Mesenchymal stem cell (in vitro differentiated cells and primary cell): ENCODE results near the gene UFD1.
"Not testable (repeated sequence)": the region's sequence is repeated elsewhere in the genome, so short reads cannot be mapped to it uniquely, and the experiment has no call there.

Experiments
- DNase-seq: peaks from one replicate; pipeline ENCODE4 v3.0.0-alpha.2; 2013
- H2AFZ ChIP-seq: one replicate; pipeline ENCODE4 v1.6.1; 2013; ENCODE audit warnings: low read depth, mild to moderate bottlenecking, control low read depth, inconsistent platforms, low read length, moderate library complexity
- H2AK5ac ChIP-seq: 2 replicates; pipeline ENCODE4 v1.6.1; 2013; ENCODE audit warnings: low read length, moderate library complexity, mild to moderate bottlenecking, inconsistent platforms; ENCODE audit not compliant: severe bottlenecking
- H2BK120ac ChIP-seq: one replicate; pipeline ENCODE4 v1.6.1; 2013; ENCODE audit warnings: low read depth, mild to moderate bottlenecking, inconsistent platforms, low read length, moderate library complexity
- H2BK12ac ChIP-seq, 2 experiments: one replicate each; pipeline ENCODE4 v1.6.1; 2013; ENCODE audit warnings: inconsistent platforms in 2 of 2, low read length in 2 of 2, mild to moderate bottlenecking in 2 of 2, moderate library complexity in 2 of 2, control low read depth in 1 of 2
- H2BK15ac ChIP-seq: one replicate; pipeline ENCODE4 v1.6.1; 2013; ENCODE audit warnings: mild to moderate bottlenecking, low read depth, inconsistent platforms; ENCODE audit not compliant: poor library complexity, severe bottlenecking
- H2BK5ac ChIP-seq: 2 replicates; pipeline ENCODE4 v1.6.1; 2013; ENCODE audit warnings: low read depth, mild to moderate bottlenecking, low read length, control low read depth, inconsistent platforms; ENCODE audit not compliant: poor library complexity, severe bottlenecking
- H3K14ac ChIP-seq, 2 experiments: one replicate each; pipeline ENCODE4 v1.6.1; 2013; ENCODE audit warnings: inconsistent platforms in 2 of 2, low read length in 2 of 2, control low read depth in 1 of 2, mild to moderate bottlenecking in 1 of 2, moderate library complexity in 1 of 2
- H3K18ac ChIP-seq, 2 experiments: one replicate each; pipeline ENCODE4 v1.6.1; 2013; ENCODE audit warnings: inconsistent platforms in 2 of 2, low read length in 2 of 2, control low read depth in 1 of 2, low read depth in 1 of 2, mild to moderate bottlenecking in 1 of 2
- H3K23ac ChIP-seq, 2 experiments: one replicate each; pipeline ENCODE4 v1.6.1; 2013; ENCODE audit warnings: inconsistent platforms in 2 of 2, low read length in 2 of 2, mild to moderate bottlenecking in 2 of 2, moderate library complexity in 2 of 2, control low read depth in 1 of 2
- H3K27ac ChIP-seq: 2 replicates; pipeline ENCODE4 v1.5.1; 2013; ENCODE audit warnings: mild to moderate bottlenecking, moderate library complexity, low read length, control low read depth, inconsistent platforms; ENCODE audit not compliant: poor library complexity, severe bottlenecking
- H3K27me3 ChIP-seq, 2 experiments: 2 replicates each; pipeline versions ENCODE4 v1.6.1 to v1.7.0; 2013; ENCODE audit warnings: low read length in 2 of 2, mild to moderate bottlenecking in 2 of 2, moderate library complexity in 2 of 2, control low read depth in 1 of 2, inconsistent platforms in 1 of 2; ENCODE audit not compliant: control insufficient read depth in 1 of 2, insufficient read depth in 1 of 2
- H3K36me3 ChIP-seq, 2 experiments: 2 replicates each; pipeline versions ENCODE4 v1.6.1 to v1.7.0; 2013; ENCODE audit warnings: low read length in 2 of 2, control low read depth in 1 of 2, inconsistent platforms in 1 of 2, low read depth in 1 of 2, mild to moderate bottlenecking in 1 of 2; ENCODE audit not compliant: insufficient read depth in 2 of 2, control insufficient read depth in 1 of 2
- H3K4ac ChIP-seq, 2 experiments: one replicate each; pipeline ENCODE4 v1.6.1; 2013; ENCODE audit warnings: inconsistent platforms in 2 of 2, low read length in 2 of 2, mild to moderate bottlenecking in 2 of 2, moderate library complexity in 2 of 2, control low read depth in 1 of 2, low read depth in 1 of 2
- H3K4me1 ChIP-seq: 2 replicates; pipeline ENCODE4 v1.6.1; 2013; ENCODE audit warnings: low read depth, low read length, control low read depth; ENCODE audit not compliant: control insufficient read depth, insufficient read depth
- H3K4me2 ChIP-seq: 2 replicates; pipeline ENCODE4 v1.6.1; 2013; ENCODE audit warnings: low read length, mild to moderate bottlenecking, inconsistent platforms; ENCODE audit not compliant: poor library complexity, severe bottlenecking
- H3K4me3 ChIP-seq, 2 experiments: 2 replicates each; pipeline versions ENCODE4 v1.5.1 to v1.7.0; 2013; ENCODE audit warnings: low read length in 2 of 2, mild to moderate bottlenecking in 2 of 2, control low read depth in 1 of 2, low read depth in 1 of 2; ENCODE audit not compliant: insufficient read depth in 1 of 2
- H3K79me1 ChIP-seq: replicated peaks from 2 replicates; pipeline ENCODE4 v1.6.1; 2013; ENCODE audit warnings: mild to moderate bottlenecking, control low read depth, low read length, inconsistent platforms; ENCODE audit not compliant: poor library complexity, severe bottlenecking
- H3K9ac ChIP-seq: 2 replicates; pipeline ENCODE4 v1.7.0; 2013; ENCODE audit warnings: mild to moderate bottlenecking, low read length, moderate library complexity
- H3K9me3 ChIP-seq: 2 replicates; pipeline ENCODE4 v1.7.0; 2013; ENCODE audit warnings: mild to moderate bottlenecking, low read length; ENCODE audit not compliant: control insufficient read depth
- H4K8ac ChIP-seq: one replicate; pipeline ENCODE4 v1.6.1; 2013; ENCODE audit warnings: inconsistent platforms, mild to moderate bottlenecking, low read length, moderate library complexity
- H4K91ac ChIP-seq: one replicate; pipeline ENCODE4 v1.6.1; 2013; ENCODE audit warnings: mild to moderate bottlenecking, low read length, inconsistent platforms
- WGBS: methylation state at CpG from one replicate; pipeline ENCODE4 v1.1.7; 2013; ENCODE audit warnings: mixed read lengths; 5-methylcytosine and 5-hydroxymethylcytosine counted together

UFD1 gene

GRCh38 chr22:19436444-19437161 is 42.4 kb downstream of the UFD1 start:
- not testable (repeated sequence) for H3K9me3 ChIP-seq, H3K14ac ChIP-seq, H3K4me1 ChIP-seq, H3K18ac ChIP-seq, H4K8ac ChIP-seq, H2BK120ac ChIP-seq, H3K27ac ChIP-seq, H4K91ac ChIP-seq, H2BK15ac ChIP-seq, H2BK12ac ChIP-seq, H3K4me2 ChIP-seq, H2AFZ ChIP-seq, H3K27me3 ChIP-seq, H2AK5ac ChIP-seq, DNase-seq, H3K4me3 ChIP-seq, H3K4ac ChIP-seq, H2BK5ac ChIP-seq, H3K9ac ChIP-seq
- H3K79me1 ChIP-seq: peaks cover 25% of the 10 kb centered on the region
- H3K23ac ChIP-seq: peak overlapping the region in 1 of 2 experiments; percentile 23
- WGBS: 96% methylated on average over 4 of the region's 9 CpGs
- peaks cover 26 to 52% of the 10 kb centered on the region in 2 experiments for H3K36me3 ChIP-seq

- H3K79me1 ChIP-seq: peaks cover 16% of the 10 kb centered on the region
- no peaks in the 10 kb centered on the region for H3K27me3 ChIP-seq
- H3K36me3 ChIP-seq: peaks cover 19 to 40% of the 10 kb centered on the region in 2 experiments
- H2BK120ac ChIP-seq: no peak overlapping the region
- no peak overlapping the region for H2AFZ ChIP-seq
- no peak overlapping the region for H3K23ac ChIP-seq
- H3K4me3 ChIP-seq: no peak overlapping the region
- no peak overlapping the region for H3K18ac ChIP-seq
- H2BK15ac ChIP-seq: no peak overlapping the region
- no peak overlapping the region for H3K9ac ChIP-seq
- no peak overlapping the region for H3K4ac ChIP-seq
- H3K4me2 ChIP-seq: no peak overlapping the region
- no peaks in the 10 kb centered on the region for H3K9me3 ChIP-seq
- no peak overlapping the region for H4K8ac ChIP-seq
- no peak overlapping the region for H3K27ac ChIP-seq
- H3K4me1 ChIP-seq: peaks cover 8% of the 10 kb centered on the region
- WGBS: 100% methylated on average over 2 of the region's 2 CpGs
- no peak for DNase-seq
- H2AK5ac ChIP-seq: no peak overlapping the region
- no peak overlapping the region for H2BK12ac ChIP-seq
- no peak overlapping the region for H4K91ac ChIP-seq
- H2BK5ac ChIP-seq: no peak overlapping the region
- no peak overlapping the region for H3K14ac ChIP-seq
These were observed 44.0 kb downstream of the UFD1 start for GRCh38 chr22:19434829-19435580.

- Histone ChIP-seq H3K9ac (no peak overlapping the region), H4K91ac (no peak overlapping the region), H2AFZ (no peak overlapping the region), H2BK120ac (no peak overlapping the region), H2BK5ac (no peak overlapping the region), H2BK12ac (no peak overlapping the region), H3K9me3 (no peaks in the 10 kb centered on the region), H3K79me1 (peaks cover 13% of the 10 kb centered on the region), H3K4me3 (no peak overlapping the region), H2BK15ac (no peak overlapping the region), H3K27me3 (no peaks in the 10 kb centered on the region), H4K8ac (no peak overlapping the region), H3K23ac (no peak overlapping the region), H3K27ac (no peak overlapping the region), H3K4ac (no peak overlapping the region), H3K4me1 (peaks cover 8% of the 10 kb centered on the region), H3K36me3 (peaks cover 19 to 40% of the 10 kb centered on the region in 2 experiments), H3K18ac (no peak overlapping the region), H3K4me2 (no peak overlapping the region), H3K14ac (no peak overlapping the region), H2AK5ac (no peak overlapping the region)
- no peak for DNase-seq
- 93% methylated on average over 7 of the region's 7 CpGs for WGBS
These were observed 44.6 kb downstream of the UFD1 start for GRCh38 chr22:19434401-19434800.

GRCh38 chr22:19432133-19432851 is 46.7 kb downstream of the UFD1 start, which contains the start of gene MRPL40:
MRPL40 (plus strand) TSS chr22:19432545; CDS start chr22:19432555, 10 bp downstream.
- Histone ChIP-seq H4K8ac (peak within 1 kb of the TSS; percentile 94), H4K91ac (peak within 1 kb of the TSS; percentile 97), H3K4me1 (peaks cover 8% of the 10 kb centered on the region), H3K14ac (peak within 1 kb of the TSS; percentile 58 to 99), H2BK5ac (peak within 1 kb of the TSS; percentile 69), H2AK5ac (peak within 1 kb of the TSS; percentile 41), H3K18ac (peak within 1 kb of the TSS; percentile 99), H3K27ac (peak within 1 kb of the TSS; percentile 93), H3K4me3 (peak within 1 kb of the TSS; percentile 90 to 98), H3K79me1 (peaks cover 13% of the 10 kb centered on the region), H2BK12ac (peak within 1 kb of the TSS in 1 of 2 experiments; percentile 39), H3K36me3 (peaks cover 19 to 32% of the 10 kb centered on the region in 2 experiments), H3K4ac (peak within 1 kb of the TSS; percentile 96 to 99), H3K9ac (peak within 1 kb of the TSS; percentile 98), H3K23ac (peak within 1 kb of the TSS; percentile 64 to 81), H2AFZ (peak within 1 kb of the TSS; percentile 96), H3K27me3 (no peaks in the 10 kb centered on the region), H3K9me3 (no peaks in the 10 kb centered on the region), H3K4me2 (peak within 1 kb of the TSS; percentile 89), H2BK120ac (peak within 1 kb of the TSS; percentile 77), H2BK15ac (peak within 1 kb of the TSS; percentile 91)
- DNase-seq: peak; percentile 94
- under 1% methylated on average over 69 of the region's 74 CpGs for WGBS
